GM18519 (cell line): ENCODE results near the gene CASR.
"Not testable (repeated sequence)": the region's sequence is repeated elsewhere in the genome, so short reads cannot be mapped to it uniquely, and the experiment has no call there.

Experiments used
- ATAC-seq: cut with Tn5 transposase; IDR thresholded peaks from one replicate; pipeline ENCODE4 v1.9.1; 2021; ENCODE audit warnings: mild to moderate bottlenecking, moderate library complexity; ENCODE audit not compliant: unreplicated experiment, low FRiP score

Gene CASR, protein sequence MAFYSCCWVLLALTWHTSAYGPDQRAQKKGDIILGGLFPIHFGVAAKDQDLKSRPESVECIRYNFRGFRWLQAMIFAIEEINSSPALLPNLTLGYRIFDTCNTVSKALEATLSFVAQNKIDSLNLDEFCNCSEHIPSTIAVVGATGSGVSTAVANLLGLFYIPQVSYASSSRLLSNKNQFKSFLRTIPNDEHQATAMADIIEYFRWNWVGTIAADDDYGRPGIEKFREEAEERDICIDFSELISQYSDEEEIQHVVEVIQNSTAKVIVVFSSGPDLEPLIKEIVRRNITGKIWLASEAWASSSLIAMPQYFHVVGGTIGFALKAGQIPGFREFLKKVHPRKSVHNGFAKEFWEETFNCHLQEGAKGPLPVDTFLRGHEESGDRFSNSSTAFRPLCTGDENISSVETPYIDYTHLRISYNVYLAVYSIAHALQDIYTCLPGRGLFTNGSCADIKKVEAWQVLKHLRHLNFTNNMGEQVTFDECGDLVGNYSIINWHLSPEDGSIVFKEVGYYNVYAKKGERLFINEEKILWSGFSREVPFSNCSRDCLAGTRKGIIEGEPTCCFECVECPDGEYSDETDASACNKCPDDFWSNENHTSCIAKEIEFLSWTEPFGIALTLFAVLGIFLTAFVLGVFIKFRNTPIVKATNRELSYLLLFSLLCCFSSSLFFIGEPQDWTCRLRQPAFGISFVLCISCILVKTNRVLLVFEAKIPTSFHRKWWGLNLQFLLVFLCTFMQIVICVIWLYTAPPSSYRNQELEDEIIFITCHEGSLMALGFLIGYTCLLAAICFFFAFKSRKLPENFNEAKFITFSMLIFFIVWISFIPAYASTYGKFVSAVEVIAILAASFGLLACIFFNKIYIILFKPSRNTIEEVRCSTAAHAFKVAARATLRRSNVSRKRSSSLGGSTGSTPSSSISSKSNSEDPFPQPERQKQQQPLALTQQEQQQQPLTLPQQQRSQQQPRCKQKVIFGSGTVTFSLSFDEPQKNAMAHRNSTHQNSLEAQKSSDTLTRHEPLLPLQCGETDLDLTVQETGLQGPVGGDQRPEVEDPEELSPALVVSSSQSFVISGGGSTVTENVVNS

DNA sequence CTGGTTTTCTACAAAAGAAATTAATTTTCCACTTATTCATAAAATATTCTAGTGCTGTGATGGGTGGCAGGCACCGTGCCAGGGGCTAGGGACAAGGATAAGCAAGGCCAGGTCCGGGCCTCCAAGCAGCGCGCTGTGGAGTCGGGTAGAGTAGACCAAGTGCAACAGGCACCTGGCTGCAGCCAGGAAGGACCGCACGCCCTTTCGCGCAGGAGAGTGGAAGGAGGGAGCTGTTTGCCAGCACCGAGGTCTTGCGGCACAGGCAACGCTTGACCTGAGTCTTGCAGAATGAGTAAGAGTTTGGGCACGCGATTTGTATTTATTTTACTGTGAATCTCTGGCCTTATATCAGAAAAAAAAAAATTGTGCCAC, at the start of gene CASR:
CASR (plus strand) TSS at position 148 of the 372 bp plus-strand sequence. CDS start 70,522 bp downstream, outside the sequence.
- no peak for ATAC-seq

- ATAC-seq = peak; percentile 53
Measured at GRCh38 chr3:122146466-122146865, 37.0 kb upstream of the CASR start.

GRCh38 chr3:122148941-122149627, 34.4 kb upstream of the CASR start:
- no peak for ATAC-seq

DNA sequence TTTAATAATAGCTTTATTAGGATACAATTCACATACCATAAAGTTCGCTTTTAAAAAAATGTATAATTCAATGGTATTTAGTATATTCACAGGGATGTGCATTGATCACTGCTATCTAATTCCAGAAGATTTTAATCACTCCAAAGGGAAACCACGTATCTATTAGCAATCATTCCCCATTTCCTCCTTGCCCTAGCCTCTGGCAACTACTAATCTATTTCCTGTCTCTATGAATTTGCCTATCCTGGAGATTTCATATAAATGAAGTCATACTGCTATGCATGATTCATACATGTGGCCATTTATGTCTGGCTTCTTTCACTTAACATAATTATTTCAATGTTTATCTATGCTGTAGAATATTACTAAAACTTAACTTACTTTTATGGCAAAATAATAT, 32.0 kb upstream of the CASR start:
- ATAC-seq = no peak

GRCh38 chr3:122164983-122165382, 18.5 kb upstream of the CASR start:
- not testable (repeated sequence) for ATAC-seq

GRCh38 chr3:122167630-122168029, 15.8 kb upstream of the CASR start:
- no peak for ATAC-seq

GRCh38 chr3:122168044-122168443, 15.4 kb upstream of the CASR start:
- no peak for ATAC-seq

- no peak for ATAC-seq
Measured at GRCh38 chr3:122169911-122170310, 13.6 kb upstream of the CASR start.

DNA sequence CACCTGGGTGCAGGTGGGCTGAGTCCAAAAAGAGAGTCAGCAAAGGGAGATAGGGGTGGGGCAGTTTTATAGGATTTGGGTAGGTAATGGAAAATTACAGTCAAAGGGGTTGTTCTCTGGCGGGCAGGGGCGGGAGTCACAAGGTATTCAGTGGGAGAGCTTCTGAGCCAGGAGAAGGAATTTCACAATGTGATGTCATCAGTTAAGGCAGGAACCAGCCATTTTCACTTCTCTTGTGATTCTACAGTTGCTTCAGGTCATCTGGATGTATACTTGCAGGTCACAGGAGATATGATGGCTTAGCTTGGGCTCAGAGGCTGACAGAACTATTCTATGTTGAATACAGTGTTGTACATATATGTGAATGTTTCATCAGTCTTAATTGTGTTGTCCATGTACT, 12.1 kb upstream of the CASR start:
- not testable (repeated sequence) for ATAC-seq

- no peak for ATAC-seq
Measured at GRCh38 chr3:122178711-122179110, 4.8 kb upstream of the CASR start.

DNA sequence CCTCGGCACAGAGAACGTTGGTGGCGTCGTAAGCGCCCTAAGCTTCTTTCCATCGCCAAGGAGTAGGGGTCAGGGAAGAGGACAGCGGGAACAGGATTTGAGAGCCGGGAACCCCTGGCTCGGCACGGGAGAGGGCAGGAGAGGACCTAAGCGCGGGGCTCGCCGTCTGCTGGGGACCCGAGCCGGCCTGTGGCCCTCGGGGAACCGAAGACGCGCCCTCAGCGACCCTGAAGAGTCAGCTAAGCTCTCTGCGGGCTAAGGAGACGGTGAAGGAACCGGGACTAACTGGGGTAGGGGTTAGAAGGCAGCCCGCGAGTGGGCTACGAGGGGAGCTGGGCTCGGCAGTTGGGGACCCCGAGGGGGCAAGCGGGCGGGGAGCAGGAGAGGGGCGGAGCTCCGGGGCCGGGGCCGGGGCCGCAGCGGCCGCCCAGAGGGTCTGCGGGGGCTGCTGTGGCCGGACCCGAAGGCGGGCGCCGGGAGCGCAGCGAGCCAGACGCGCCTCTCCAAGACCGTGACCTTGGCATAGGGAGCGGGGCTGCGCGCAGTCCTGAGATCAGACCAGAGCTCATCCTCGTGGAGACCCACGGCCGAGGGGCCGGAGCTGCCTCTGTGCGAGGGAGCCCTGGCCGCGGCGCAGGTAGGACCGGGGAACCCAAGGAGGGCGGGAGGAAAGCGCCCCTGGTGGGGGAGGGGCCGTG, 574 bp downstream of the CASR start:
- ATAC-seq = no peak

DNA sequence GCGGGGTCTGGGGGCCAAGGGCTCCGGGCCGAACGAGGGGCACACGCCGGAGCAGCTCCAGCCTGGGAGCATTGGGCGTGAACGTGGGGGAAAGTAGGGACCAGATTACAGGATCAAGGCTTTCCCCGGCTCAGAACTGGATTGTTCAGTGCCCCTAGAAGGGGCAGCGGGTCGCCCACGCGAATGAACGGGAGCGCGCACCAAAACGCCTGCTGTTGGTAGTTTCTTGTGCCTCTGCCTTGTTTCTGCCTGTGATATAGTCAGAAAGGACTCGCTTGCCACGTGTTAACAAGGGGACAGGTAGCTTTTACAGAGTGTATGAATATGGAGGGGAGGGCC, 1.1 kb downstream of the CASR start:
- ATAC-seq = no peak

DNA sequence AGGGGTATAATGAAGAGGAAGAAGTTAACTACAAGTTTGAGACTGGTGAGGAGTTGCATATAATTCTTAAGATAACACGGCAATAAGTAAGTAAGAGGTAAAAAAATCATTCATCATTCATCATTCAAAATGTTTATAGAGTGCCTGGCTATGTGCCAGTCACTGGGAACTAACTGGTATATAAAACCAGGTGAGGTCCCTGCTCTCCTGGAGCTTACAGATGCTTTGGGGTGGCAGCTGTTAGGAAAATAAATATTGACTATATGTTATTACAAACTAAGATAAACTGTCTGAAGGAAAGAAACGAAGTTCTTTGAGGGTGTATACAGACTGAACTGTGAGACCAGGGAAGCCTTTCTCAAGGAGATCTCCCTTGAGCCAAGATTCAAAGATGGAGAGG, 2.9 kb downstream of the CASR start:
- ATAC-seq = no peak

DNA sequence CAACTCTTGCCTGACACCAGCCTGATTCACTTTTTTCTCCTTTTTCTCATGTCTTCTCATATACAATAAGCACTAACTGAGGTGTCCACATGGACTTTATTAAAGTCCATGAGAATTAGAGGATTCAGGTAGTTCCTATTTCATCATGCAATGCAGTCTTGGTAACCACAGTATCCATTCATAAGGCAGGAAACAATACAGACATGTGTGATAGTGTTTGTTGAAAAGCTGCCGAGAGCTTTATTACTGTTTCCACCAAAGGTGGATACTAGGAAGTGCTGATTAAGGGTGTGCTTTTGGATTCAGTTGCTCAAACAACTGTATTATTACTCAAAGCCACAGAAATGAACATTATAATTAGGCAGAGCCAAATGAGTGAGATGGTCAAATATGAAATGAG, 5.3 kb downstream of the CASR start:
- ATAC-seq = no peak

- ATAC-seq = no peak
Measured at GRCh38 chr3:122189357-122189756, 5.9 kb downstream of the CASR start.

DNA sequence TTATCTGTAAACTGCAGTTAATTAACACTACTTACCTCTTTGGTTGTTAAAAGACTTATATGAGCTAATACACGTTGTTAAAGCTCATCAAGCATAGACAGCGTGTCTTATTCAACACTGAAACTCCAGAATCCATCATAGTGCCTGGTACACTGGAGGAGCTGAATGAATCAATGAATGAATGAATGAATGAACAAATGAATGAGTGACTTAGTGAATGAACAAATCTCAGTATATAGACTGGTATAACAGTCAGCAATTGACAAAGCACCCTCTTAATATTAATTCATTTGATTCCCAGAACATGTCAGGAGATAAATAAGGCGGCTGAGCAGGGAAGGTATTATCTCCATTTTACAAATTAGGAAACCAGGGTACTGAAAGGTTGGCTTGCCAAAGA, 7.1 kb downstream of the CASR start:
- no peak for ATAC-seq

GRCh38 chr3:122198966-122199365, 15.5 kb downstream of the CASR start:
- no peak for ATAC-seq

- no peak for ATAC-seq
Measured at GRCh38 chr3:122199552-122199951, 16.1 kb downstream of the CASR start.

- no peak for ATAC-seq
Measured at GRCh38 chr3:122200661-122201060, 17.2 kb downstream of the CASR start.

DNA sequence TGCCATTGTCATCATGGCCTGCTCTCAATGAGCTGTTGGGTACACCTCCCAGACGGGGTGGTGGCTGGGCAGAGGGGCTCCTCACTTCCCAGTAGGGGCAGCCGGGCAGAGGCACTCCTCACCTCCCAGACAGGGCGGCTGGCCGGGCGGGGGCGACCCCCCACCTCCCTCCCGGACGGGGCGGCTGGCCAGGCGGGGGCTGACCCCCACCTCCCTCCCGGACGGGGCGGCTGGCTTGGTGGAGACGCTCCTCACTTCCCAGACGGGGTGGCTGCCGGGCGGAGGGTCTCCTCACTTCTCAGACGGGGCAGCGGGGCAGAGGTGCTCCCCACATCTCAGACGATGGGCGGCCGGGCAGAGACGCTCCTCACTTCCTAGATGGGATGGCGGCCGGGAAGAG, 18.0 kb downstream of the CASR start:
- not testable (repeated sequence) for ATAC-seq
